CD4-positive, alpha-beta T cell (primary cell): ENCODE data around the gene LRRC39. TPM values are rescaled to one million over a fixed set of nuclear protein-coding genes. Genes with fewer than 3 reads are reported as not detected.

Source experiments
- ATAC-seq: fragments of 200-7000 bp; cut with Tn5 transposase; one replicate; pipeline ENCODE4 v1.10.0; 2022; ENCODE audit warnings: mild to moderate bottlenecking; ENCODE audit not compliant: poor library complexity
- CTCF ChIA-PET: fragments of 350-600 bp; sonication (Branson Sonifier 250); formaldehyde crosslinking; loops from one replicate; lab custom pipeline; 2021; ENCODE audit warnings: antibody characterized with exemption, inconsistent platforms; lab: Charles Lee
- POLR2A ChIA-PET: fragments of 350-600 bp; sonication (Branson Sonifier 250); formaldehyde crosslinking; loops from one replicate; lab custom pipeline; 2021; ENCODE audit warnings: antibody characterized with exemption, inconsistent platforms; lab: Charles Lee
- DNase-seq, 14 experiments: peaks; one replicate each; pipeline ENCODE4 v3.0.0-alpha.2; 2013 to 2020; ENCODE audit warnings: mixed read lengths in 2 of 14
- H3K27ac ChIP-seq, 2 donors: one replicate each; pipeline versions ENCODE4 v1.5.1 to v1.7.0; 2013; ENCODE audit warnings: low read length in 2 of 2, low read depth in 1 of 2, mild to moderate bottlenecking in 1 of 2
- H3K27me3 ChIP-seq, 2 experiments: 1 replicate in 1 of 2; 2 replicates in 1 of 2; pipeline versions ENCODE4 v1.6.1 to v1.7.0; 2013; ENCODE audit warnings: low read length in 2 of 2, control low read depth in 1 of 2, mild to moderate bottlenecking in 1 of 2, moderate library complexity in 1 of 2; ENCODE audit not compliant: insufficient read depth in 2 of 2, control insufficient read depth in 1 of 2
- H3K36me3 ChIP-seq: one replicate; pipeline ENCODE4 v1.6.1; 2013; ENCODE audit warnings: low read length, control low read depth; ENCODE audit not compliant: insufficient read depth
- H3K4me1 ChIP-seq: one replicate; pipeline ENCODE4 v1.6.1; 2013; ENCODE audit warnings: low read length, control low read depth; ENCODE audit not compliant: insufficient read depth
- H3K4me3 ChIP-seq: one replicate; pipeline ENCODE4 v1.5.1; 2013; ENCODE audit warnings: mild to moderate bottlenecking, low read length, moderate library complexity
- H3K9me3 ChIP-seq, 2 experiments: 1 replicate in 1 of 2; 2 replicates in 1 of 2; pipeline versions ENCODE4 v1.6.1 to v1.7.0; 2013; ENCODE audit warnings: low read length in 2 of 2, mild to moderate bottlenecking in 2 of 2, control low read depth in 1 of 2, moderate library complexity in 1 of 2; ENCODE audit not compliant: control insufficient read depth in 1 of 2, insufficient read depth in 1 of 2
- H3K27ac Mint-ChIP-seq: one replicate; pipeline ENCODE4 v1.8.0; 2020; ENCODE audit warnings: mixed read lengths
- H3K27me3 Mint-ChIP-seq: one replicate; pipeline ENCODE4 v1.8.0; 2021; ENCODE audit warnings: mixed read lengths
- H3K36me3 Mint-ChIP-seq: one replicate; pipeline ENCODE4 v1.8.0; 2021; ENCODE audit warnings: low read depth, mixed read lengths
- H3K4me1 Mint-ChIP-seq: one replicate; pipeline ENCODE4 v1.8.0; 2021; ENCODE audit warnings: low read depth, mixed read lengths
- H3K4me3 Mint-ChIP-seq: one replicate; pipeline ENCODE4 v1.8.0; 2020; ENCODE audit warnings: mild to moderate bottlenecking, mixed read lengths
- H3K9me3 Mint-ChIP-seq: one replicate; pipeline ENCODE4 v1.8.0; 2020; ENCODE audit warnings: mixed read lengths
- CTCF ChIP-seq: fragments of 200-600 bp; IDR thresholded peaks from one replicate; pipeline ENCODE4 v1.8.0; 2022; ENCODE audit warnings: antibody characterized with exemption, mild to moderate bottlenecking
- intact Hi-C, 2 experiments: fragments of 100-400 bp; cut with DNase I in 1 of 2; cut with micrococcal nuclease in 1 of 2; formaldehyde crosslinking; loops; one replicate each; pipeline versions ENCODE4 v1.15.1 to v1.9.0; 2023 to 2025; cut with DNase I, micrococcal nuclease
- total RNA-seq, 174 experiments: library from RNA in 2 of 174; stranded (reverse) in 2 of 174; gene quantifications; one replicate each; pipeline ENCODE4 v1.2.3 and lab custom pipeline; 2021 to 2026

Gene LRRC39
- total RNA-seq, 2 experiments from 2014 or later: 1.3 to 1.4 TPM

DNA sequence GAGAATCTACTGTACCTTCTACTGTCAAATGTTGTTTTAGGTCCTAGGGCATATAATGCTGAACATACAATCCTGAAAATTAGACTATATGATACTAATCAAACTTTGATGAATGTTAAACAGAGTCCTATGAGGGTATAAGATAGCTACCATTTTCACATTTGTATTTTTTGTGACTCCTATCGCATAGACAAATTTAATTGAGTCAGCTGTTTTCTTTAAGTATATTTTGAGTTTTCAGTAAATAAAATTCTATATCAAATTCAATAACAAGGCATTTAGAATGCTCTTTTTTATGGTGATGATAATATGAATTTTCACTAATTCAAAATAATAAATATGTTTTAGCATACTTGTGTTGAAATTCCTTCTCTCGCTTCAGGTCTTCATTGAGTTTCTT lies 10.0 kb downstream of the LRRC39 start:
- DNase-seq: no peak
- ChIA-PET CTCF (no interaction called here), POLR2A (no interaction called here)
- H3K4me1 Mint-ChIP-seq: no peaks in the 10 kb centered on the region
- H3K27me3 Mint-ChIP-seq: no peaks in the 10 kb centered on the region
- intact Hi-C loops: no loop called here
- H3K9me3 Mint-ChIP-seq: no peaks in the 10 kb centered on the region
- Histone ChIP-seq H3K4me3 (no peak overlapping the region), H3K27ac (no peak overlapping the region), H3K9me3 (no peaks in the 10 kb centered on the region), H3K27me3 (no peaks in the 10 kb centered on the region), H3K36me3 (no peaks in the 10 kb centered on the region), H3K4me1 (no peaks in the 10 kb centered on the region)
- no peak overlapping the region for H3K4me3 Mint-ChIP-seq
- H3K36me3 Mint-ChIP-seq: no peaks in the 10 kb centered on the region
- TF ChIP-seq CTCF: no peak
- no peak for ATAC-seq
- H3K27ac Mint-ChIP-seq: no peak overlapping the region

- no peak overlapping the region for H3K4me3 ChIP-seq
- no peaks in the 10 kb centered on the region for H3K36me3 ChIP-seq
- TF ChIP-seq CTCF: no peak
- Mint-ChIP-seq H3K4me3 (no peak overlapping the region), H3K4me1 (no peaks in the 10 kb centered on the region), H3K9me3 (no peaks in the 10 kb centered on the region), H3K27ac (no peak overlapping the region), H3K36me3 (no peaks in the 10 kb centered on the region), H3K27me3 (no peaks in the 10 kb centered on the region)
- no peaks in the 10 kb centered on the region for H3K9me3 ChIP-seq
- ATAC-seq (no peak), DNase-seq (no peak)
- intact Hi-C loops: no loop called here
- no peak overlapping the region for H3K27ac ChIP-seq
- ChIA-PET POLR2A (no interaction called here), CTCF (no interaction called here)
- no peaks in the 10 kb centered on the region for H3K4me1 ChIP-seq
- H3K27me3 ChIP-seq: no peaks in the 10 kb centered on the region
These were observed 13.4 kb downstream of the LRRC39 start for GRCh38 chr1:100164702-100165101.

GRCh38 chr1:100164216-100164615 lies 13.8 kb downstream of the LRRC39 start:
- Histone ChIP-seq H3K27me3 (no peaks in the 10 kb centered on the region), H3K4me1 (no peaks in the 10 kb centered on the region), H3K4me3 (no peak overlapping the region), H3K27ac (no peak overlapping the region), H3K36me3 (no peaks in the 10 kb centered on the region), H3K9me3 (no peaks in the 10 kb centered on the region)
- no peaks in the 10 kb centered on the region for H3K4me1 Mint-ChIP-seq
- intact Hi-C loops: no loop called here
- no peak for TF ChIP-seq CTCF
- ChIA-PET POLR2A (no interaction called here), CTCF (interaction anchor here (1.3 kb wide), 1 partner anchor 12 kb away, joined by 4 read pairs; no protein-coding TSS in a partner anchor)
- no peaks in the 10 kb centered on the region for H3K9me3 Mint-ChIP-seq
- no peak for ATAC-seq
- H3K4me3 Mint-ChIP-seq: no peak overlapping the region
- H3K36me3 Mint-ChIP-seq: no peaks in the 10 kb centered on the region
- DNase-seq: no peak
- no peak overlapping the region for H3K27ac Mint-ChIP-seq
- no peaks in the 10 kb centered on the region for H3K27me3 Mint-ChIP-seq
